Activated naive CD4-positive, alpha-beta T cell treated with anti-CD3 and anti-CD28 coated beads for 36 hours (primary cell): ENCODE measurements around the gene BICC1. TPM values are rescaled to one million over a fixed set of nuclear protein-coding genes. Genes with fewer than 3 reads are reported as not detected.

ENCODE experiments used
- CTCF ChIA-PET: fragments of 350-600 bp; sonication (Branson Sonifier 250); formaldehyde crosslinking; loops from one replicate; lab custom pipeline; 2021; ENCODE audit warnings: antibody characterized with exemption; lab: Charles Lee
- DNase-seq: peaks from one replicate; pipeline ENCODE4 v3.0.0-alpha.2; 2020
- H3K27ac Mint-ChIP-seq: one replicate; pipeline ENCODE4 v1.8.0; 2021; ENCODE audit warnings: mild to moderate bottlenecking, mixed read lengths
- H3K27me3 Mint-ChIP-seq: one replicate; pipeline ENCODE4 v1.8.0; 2021; ENCODE audit warnings: low read depth, mixed read lengths
- H3K36me3 Mint-ChIP-seq: one replicate; pipeline ENCODE4 v1.8.0; 2021; ENCODE audit warnings: low read depth, mixed read lengths
- H3K4me1 Mint-ChIP-seq: one replicate; pipeline ENCODE4 v1.8.0; 2021; ENCODE audit warnings: low read depth, mixed read lengths
- H3K4me3 Mint-ChIP-seq: one replicate; pipeline ENCODE4 v1.8.0; 2021; ENCODE audit warnings: mild to moderate bottlenecking, moderate library complexity, mixed read lengths
- H3K9me3 Mint-ChIP-seq: one replicate; pipeline ENCODE4 v1.8.0; 2021; ENCODE audit warnings: mixed read lengths
- intact Hi-C: fragments of 100-400 bp; cut with micrococcal nuclease; formaldehyde crosslinking; loops from one replicate; pipeline ENCODE4 v1.15.1; 2023
- total RNA-seq, 2 experiments: library from RNA; stranded (reverse); gene quantifications; one replicate each; pipeline ENCODE4 v1.2.3, GENCODE V29; 2021

The BICC1 gene
- total RNA-seq, 2 experiments from 2014 or later, result not detected

- intact Hi-C loops, result no loop called here
- no peaks in the 10 kb centered on the region for H3K27me3 Mint-ChIP-seq
- no peaks in the 10 kb centered on the region for H3K36me3 Mint-ChIP-seq
- no peak overlapping the region for H3K27ac Mint-ChIP-seq
- H3K9me3 Mint-ChIP-seq, result peaks cover 1% of the 10 kb centered on the region
- CTCF ChIA-PET, result no interaction called here
- no peaks in the 10 kb centered on the region for H3K4me1 Mint-ChIP-seq
- no peak overlapping the region for H3K4me3 Mint-ChIP-seq
- no peak for DNase-seq
Observed at GRCh38 chr10:58735087-58735486, 222.4 kb downstream of the BICC1 start.

GRCh38 chr10:58740620-58741369 is 228.1 kb downstream of the BICC1 start:
- H3K27me3 Mint-ChIP-seq, result no peaks in the 10 kb centered on the region
- no peaks in the 10 kb centered on the region for H3K36me3 Mint-ChIP-seq
- intact Hi-C loops, result no loop called here
- CTCF ChIA-PET, result no interaction called here
- DNase-seq, result no peak
- no peaks in the 10 kb centered on the region for H3K9me3 Mint-ChIP-seq
- H3K27ac Mint-ChIP-seq, result no peak overlapping the region
- H3K4me1 Mint-ChIP-seq, result no peaks in the 10 kb centered on the region
- H3K4me3 Mint-ChIP-seq, result no peak overlapping the region

- CTCF ChIA-PET, result no interaction called here
- no peak for DNase-seq
- Mint-ChIP-seq H3K27ac (no peak overlapping the region), H3K36me3 (no peaks in the 10 kb centered on the region), H3K27me3 (no peaks in the 10 kb centered on the region), H3K4me3 (no peak overlapping the region), H3K9me3 (no peaks in the 10 kb centered on the region), H3K4me1 (no peaks in the 10 kb centered on the region)
- intact Hi-C loops, result no loop called here
Observed at GRCh38 chr10:58741673-58742072, 229.0 kb downstream of the BICC1 start.

- H3K36me3 Mint-ChIP-seq, result no peaks in the 10 kb centered on the region
- H3K4me1 Mint-ChIP-seq, result no peaks in the 10 kb centered on the region
- intact Hi-C loops, result no loop called here
- no peak overlapping the region for H3K4me3 Mint-ChIP-seq
- H3K9me3 Mint-ChIP-seq, result no peaks in the 10 kb centered on the region
- no peak for DNase-seq
- no peaks in the 10 kb centered on the region for H3K27me3 Mint-ChIP-seq
- H3K27ac Mint-ChIP-seq, result no peak overlapping the region
- CTCF ChIA-PET, result no interaction called here
Observed at GRCh38 chr10:58742141-58742540, 229.5 kb downstream of the BICC1 start.

- CTCF ChIA-PET, result no interaction called here
- no peak overlapping the region for H3K27ac Mint-ChIP-seq
- no peak overlapping the region for H3K4me3 Mint-ChIP-seq
- no peak for DNase-seq
- H3K9me3 Mint-ChIP-seq, result no peaks in the 10 kb centered on the region
- no peaks in the 10 kb centered on the region for H3K27me3 Mint-ChIP-seq
- intact Hi-C loops, result no loop called here
- H3K36me3 Mint-ChIP-seq, result no peaks in the 10 kb centered on the region
- H3K4me1 Mint-ChIP-seq, result no peaks in the 10 kb centered on the region
Observed at GRCh38 chr10:58743466-58744115, 230.9 kb downstream of the BICC1 start.

- DNase-seq, result no peak
- CTCF ChIA-PET, result interaction anchor here (1.0 kb wide), 1 partner anchor 35 kb away, joined by 4 read pairs; no protein-coding TSS in a partner anchor
- intact Hi-C loops, result no loop called here
- Mint-ChIP-seq H3K4me1 (no peaks in the 10 kb centered on the region), H3K4me3 (no peak overlapping the region), H3K27me3 (peaks cover 2% of the 10 kb centered on the region), H3K27ac (no peak overlapping the region), H3K36me3 (no peaks in the 10 kb centered on the region), H3K9me3 (no peaks in the 10 kb centered on the region)
Observed at GRCh38 chr10:58746474-58747185, 234.0 kb downstream of the BICC1 start.

- CTCF ChIA-PET, result interaction anchor here (1.0 kb wide), 1 partner anchor 34 kb away, joined by 4 read pairs; no protein-coding TSS in a partner anchor
- H3K27ac Mint-ChIP-seq, result no peak overlapping the region
- no peaks in the 10 kb centered on the region for H3K36me3 Mint-ChIP-seq
- no peaks in the 10 kb centered on the region for H3K4me1 Mint-ChIP-seq
- peaks cover 2% of the 10 kb centered on the region for H3K27me3 Mint-ChIP-seq
- no peaks in the 10 kb centered on the region for H3K9me3 Mint-ChIP-seq
- no peak for DNase-seq
- no peak overlapping the region for H3K4me3 Mint-ChIP-seq
- intact Hi-C loops, result no loop called here
Observed at GRCh38 chr10:58747687-58748086, 235.0 kb downstream of the BICC1 start.

- CTCF ChIA-PET, result no interaction called here
- Mint-ChIP-seq H3K4me3 (no peak overlapping the region), H3K9me3 (no peaks in the 10 kb centered on the region), H3K36me3 (no peaks in the 10 kb centered on the region), H3K27ac (no peak overlapping the region), H3K27me3 (peaks cover 15% of the 10 kb centered on the region), H3K4me1 (peaks cover 1% of the 10 kb centered on the region)
- DNase-seq, result no peak
- intact Hi-C loops, result no loop called here
Observed at GRCh38 chr10:58752665-58753064, 240.0 kb downstream of the BICC1 start.

- Mint-ChIP-seq H3K27me3 (peaks cover 15% of the 10 kb centered on the region), H3K4me1 (peaks cover 1% of the 10 kb centered on the region), H3K36me3 (no peaks in the 10 kb centered on the region), H3K4me3 (no peak overlapping the region), H3K9me3 (no peaks in the 10 kb centered on the region), H3K27ac (no peak overlapping the region)
- DNase-seq, result no peak
- CTCF ChIA-PET, result no interaction called here
- intact Hi-C loops, result no loop called here
Observed at GRCh38 chr10:58753425-58753824, 240.8 kb downstream of the BICC1 start.

GRCh38 chr10:58754469-58755339 is 242.0 kb downstream of the BICC1 start:
- Mint-ChIP-seq H3K27ac (no peak overlapping the region), H3K4me3 (no peak overlapping the region)
- intact Hi-C loops, result no loop called here

GRCh38 chr10:58755340-58755610 is 242.6 kb downstream of the BICC1 start:
- CTCF ChIA-PET, result no interaction called here
- no peak overlapping the region for H3K27ac Mint-ChIP-seq
- H3K36me3 Mint-ChIP-seq, result no peaks in the 10 kb centered on the region
- no peak for DNase-seq
- H3K4me3 Mint-ChIP-seq, result no peak overlapping the region
- intact Hi-C loops, result no loop called here
- H3K27me3 Mint-ChIP-seq, result peaks cover 13% of the 10 kb centered on the region
- peaks cover 1% of the 10 kb centered on the region for H3K4me1 Mint-ChIP-seq
- no peaks in the 10 kb centered on the region for H3K9me3 Mint-ChIP-seq

More at GRCh38 chr10:58754469-58755339, 242.0 kb downstream of the BICC1 start:
- CTCF ChIA-PET, result no interaction called here
- no peak for DNase-seq
- Mint-ChIP-seq H3K4me1 (peaks cover 1% of the 10 kb centered on the region), H3K36me3 (no peaks in the 10 kb centered on the region), H3K27me3 (peaks cover 13% of the 10 kb centered on the region), H3K9me3 (no peaks in the 10 kb centered on the region)

GRCh38 chr10:58755677-58756076 is 243.0 kb downstream of the BICC1 start:
- no peak for DNase-seq
- intact Hi-C loops, result no loop called here
- H3K4me1 Mint-ChIP-seq, result peaks cover 1% of the 10 kb centered on the region
- H3K9me3 Mint-ChIP-seq, result no peaks in the 10 kb centered on the region
- CTCF ChIA-PET, result no interaction called here
- H3K27me3 Mint-ChIP-seq, result peaks cover 13% of the 10 kb centered on the region
- no peak overlapping the region for H3K27ac Mint-ChIP-seq
- H3K4me3 Mint-ChIP-seq, result no peak overlapping the region
- no peaks in the 10 kb centered on the region for H3K36me3 Mint-ChIP-seq
